Epidermal melanocyte (primary cell): Measurements from ENCODE around the gene TNS4.

Experiments used
- DNase-seq: peaks from one replicate; pipeline ENCODE4 v3.0.0; 2011; ENCODE audit warnings: low spot score; ENCODE audit not compliant: insufficient read length

Gene TNS4

DNA sequence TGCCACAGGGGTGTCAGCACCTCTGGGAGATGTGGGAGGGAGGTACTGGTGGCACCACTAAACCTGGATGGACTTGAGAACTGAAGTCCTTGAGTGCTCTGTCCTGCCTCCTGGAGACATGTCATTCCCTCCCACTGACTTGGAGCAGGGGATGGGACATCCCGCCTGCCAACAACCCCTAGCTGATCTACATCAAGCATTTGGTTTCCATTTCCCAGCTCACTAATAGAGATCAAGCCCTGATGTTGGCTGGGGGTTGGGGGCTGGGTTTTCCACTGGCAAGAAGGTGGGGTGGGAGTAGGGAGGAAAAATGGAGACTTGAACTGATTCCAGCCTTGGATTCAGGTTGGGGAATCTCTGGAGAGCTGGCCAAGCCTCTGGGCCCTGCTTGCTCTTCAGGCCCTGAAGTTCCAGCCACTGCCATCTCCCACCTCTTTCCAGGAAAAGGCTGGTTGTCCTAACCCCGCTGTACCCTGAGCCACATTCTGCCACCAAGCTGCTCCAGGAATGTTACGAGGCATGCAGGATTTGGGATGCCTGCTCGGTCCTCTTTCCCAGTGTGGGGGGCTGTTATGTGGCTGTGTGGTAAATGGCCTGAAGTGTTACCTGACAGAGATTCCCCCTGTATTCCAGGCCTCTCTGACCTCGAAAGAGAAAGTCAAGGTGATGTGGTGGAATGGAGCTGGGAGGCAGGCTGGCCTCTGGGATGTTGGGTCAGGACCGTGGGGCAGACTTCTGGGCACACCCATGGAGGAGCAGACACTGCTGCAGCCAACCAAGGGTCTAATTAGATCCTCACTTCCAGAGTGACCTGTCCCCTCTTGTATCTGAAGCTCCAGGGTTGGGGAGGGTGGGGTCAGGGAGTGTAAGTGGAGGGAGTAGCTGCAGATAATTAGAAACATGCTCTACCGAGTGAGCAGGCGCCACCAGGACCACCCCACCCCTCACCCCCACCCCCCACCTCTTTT is 41.5 kb downstream of the TNS4 start:
- DNase-seq = no peak

DNA sequence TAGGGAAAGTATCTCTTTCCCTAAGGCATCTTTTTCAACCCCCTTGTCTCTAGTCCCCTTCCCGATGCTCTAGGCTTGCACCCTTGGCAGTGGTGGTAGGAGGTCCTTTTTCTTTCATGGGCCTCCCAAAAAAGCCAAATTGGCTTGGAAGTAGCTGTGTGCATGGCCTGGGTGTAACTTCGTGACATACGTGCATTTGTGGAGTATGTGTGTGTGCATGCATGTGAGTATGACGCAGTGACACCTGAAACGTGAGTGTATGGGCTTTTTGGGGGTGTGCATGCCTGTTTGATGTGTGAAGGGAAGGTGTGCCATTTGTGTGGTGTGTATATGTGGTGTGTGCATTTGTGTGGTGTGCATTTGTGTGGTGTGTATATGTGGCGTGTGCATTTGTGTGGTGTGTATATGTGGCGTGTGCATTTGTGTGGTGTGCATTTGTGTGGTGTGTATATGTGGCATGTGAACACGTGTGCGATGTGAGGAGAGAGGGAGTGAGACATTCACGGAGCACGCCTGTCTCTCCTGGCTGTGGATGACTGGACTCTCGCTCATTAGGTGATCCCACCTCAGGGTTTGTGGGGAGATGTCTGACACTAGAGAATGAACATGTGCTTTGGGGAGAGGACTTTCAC is 42.5 kb downstream of the TNS4 start:
- DNase-seq = no peak

DNA sequence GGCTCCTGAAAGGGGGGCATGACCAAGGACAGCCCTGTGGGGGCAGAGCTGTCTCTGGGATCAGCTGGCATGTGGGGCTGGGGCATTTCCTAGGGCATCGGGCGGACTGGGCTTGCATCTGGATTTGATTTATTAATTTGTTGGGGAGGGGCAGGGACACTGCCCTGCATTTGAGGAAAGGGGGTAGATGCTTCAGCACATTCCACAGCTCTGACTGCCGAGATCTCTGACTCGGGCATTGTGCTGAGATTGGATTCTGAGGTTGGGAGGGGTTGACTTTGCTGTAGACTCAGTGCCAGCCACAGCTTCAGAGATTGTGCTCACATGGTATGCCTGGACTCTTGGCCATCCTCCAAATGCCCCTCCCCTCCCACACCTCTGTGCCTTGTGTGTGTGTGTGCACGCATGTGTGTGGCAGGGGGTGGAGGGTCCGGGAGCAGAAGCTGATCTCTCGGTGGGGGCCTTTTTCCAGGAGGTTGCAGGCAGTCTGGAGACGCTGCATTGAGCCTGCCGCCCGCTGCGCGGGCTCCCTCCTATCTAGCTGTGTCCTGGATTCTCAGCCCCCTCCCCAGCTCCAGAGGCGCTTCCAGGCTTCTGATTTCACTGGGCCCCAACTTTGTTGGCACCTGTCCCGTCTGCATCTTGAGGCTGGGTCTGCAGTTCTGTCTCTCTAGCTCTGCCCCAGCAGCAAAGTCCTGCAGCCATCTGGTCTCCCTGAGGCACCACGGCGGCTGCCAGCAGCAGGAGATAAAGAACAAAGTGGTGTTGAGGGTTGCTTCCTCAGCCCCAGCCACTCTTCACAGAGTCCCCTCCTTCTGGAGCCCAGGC is 43.2 kb downstream of the TNS4 start:
- peak; percentile 79 for DNase-seq

DNA sequence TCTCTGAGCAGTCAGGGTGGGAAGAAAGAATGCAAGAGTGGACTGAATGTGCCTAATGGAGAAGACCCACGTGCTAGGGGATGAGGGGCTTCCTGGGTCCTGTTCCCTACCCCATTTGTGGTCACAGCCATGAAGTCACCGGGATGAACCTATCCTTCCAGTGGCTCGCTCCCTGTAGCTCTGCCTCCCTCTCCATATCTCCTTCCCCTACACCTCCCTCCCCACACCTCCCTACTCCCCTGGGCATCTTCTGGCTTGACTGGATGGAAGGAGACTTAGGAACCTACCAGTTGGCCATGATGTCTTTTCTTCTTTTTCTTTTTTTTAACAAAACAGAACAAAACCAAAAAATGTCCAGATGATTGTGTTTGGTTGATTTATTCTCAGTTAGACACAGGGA is 44.1 kb downstream of the TNS4 start:
- no peak for DNase-seq

DNA sequence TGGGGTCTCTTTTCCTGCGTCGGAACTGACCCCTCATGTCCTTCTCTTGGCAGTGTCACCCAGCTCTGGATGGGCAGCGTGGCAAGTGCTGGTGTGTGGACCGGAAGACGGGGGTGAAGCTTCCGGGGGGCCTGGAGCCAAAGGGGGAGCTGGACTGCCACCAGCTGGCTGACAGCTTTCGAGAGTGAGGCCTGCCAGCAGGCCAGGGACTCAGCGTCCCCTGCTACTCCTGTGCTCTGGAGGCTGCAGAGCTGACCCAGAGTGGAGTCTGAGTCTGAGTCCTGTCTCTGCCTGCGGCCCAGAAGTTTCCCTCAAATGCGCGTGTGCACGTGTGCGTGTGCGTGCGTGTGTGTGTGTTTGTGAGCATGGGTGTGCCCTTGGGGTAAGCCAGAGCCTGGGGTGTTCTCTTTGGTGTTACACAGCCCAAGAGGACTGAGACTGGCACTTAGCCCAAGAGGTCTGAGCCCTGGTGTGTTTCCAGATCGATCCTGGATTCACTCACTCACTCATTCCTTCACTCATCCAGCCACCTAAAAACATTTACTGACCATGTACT is 44.9 kb downstream of the TNS4 start:
- DNase-seq = no peak

DNA sequence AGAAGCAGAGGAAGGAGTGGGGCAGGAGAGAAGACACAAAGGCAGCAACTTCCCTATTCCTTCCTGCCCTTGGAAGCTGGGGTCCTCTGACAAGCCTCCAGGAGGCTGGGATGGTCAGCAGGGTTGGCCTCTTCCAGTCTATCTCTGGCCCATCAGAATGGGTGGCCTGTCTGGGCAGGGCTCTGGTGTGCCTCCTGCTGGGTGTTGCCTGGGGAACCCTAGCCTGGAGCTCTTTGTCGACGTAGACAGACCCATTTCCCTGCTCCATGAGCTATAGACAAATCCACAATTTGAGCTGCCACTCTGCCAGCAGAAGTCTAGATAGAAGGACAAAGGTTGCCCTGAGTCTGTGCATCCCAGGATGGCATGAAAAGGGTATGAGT is 46.8 kb downstream of the TNS4 start:
- DNase-seq = no peak

DNA sequence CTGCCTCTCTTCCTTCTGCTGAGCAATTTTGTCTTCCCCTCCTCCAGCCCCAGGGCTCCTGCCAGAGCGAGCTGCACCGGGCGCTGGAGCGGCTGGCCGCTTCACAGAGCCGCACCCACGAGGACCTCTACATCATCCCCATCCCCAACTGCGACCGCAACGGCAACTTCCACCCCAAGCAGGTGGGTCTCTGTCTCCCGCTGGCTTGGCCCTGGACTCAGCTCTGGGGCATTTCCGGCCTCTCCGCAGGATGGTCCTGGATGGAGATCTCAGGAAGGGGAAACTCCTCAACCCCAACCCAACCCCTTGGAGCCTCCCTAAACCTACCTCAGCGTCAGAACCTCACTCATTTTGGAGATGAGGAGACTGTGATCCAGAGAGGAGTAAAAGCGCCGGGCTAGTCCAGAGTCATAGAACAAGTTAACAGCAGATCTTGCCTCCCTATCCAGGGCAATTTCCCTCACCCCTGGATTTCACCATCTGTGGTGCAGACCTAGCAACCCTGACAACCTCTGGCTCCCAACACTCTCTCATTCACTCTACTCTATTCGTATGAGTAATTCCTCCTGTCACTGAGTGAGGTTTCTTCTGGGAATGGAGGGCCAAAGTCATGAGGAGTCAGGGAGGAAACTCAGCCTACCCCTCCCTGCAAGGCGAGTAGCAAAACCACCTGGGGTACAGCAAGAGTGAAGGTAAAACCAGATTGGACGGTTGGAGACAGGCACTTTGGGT is 47.4 kb downstream of the TNS4 start:
- DNase-seq = no peak

DNA sequence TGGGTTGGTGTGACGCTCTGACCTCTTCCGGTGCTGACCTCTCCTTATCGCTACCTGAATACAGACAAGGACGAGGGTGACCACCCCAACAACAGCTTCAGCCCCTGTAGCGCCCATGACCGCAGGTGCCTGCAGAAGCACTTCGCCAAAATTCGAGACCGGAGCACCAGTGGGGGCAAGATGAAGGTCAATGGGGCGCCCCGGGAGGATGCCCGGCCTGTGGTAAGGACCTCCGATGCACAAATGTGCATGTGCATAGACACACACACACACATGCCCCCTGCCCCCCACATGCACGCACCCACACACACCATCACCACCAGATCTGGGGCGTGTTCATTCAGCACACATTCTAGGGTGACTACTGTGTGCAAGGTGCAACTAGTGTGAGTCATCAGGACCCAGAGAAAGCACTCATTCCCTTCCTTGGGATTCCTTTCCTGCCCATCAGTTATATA is 48.5 kb downstream of the TNS4 start:
- DNase-seq = no peak

DNA sequence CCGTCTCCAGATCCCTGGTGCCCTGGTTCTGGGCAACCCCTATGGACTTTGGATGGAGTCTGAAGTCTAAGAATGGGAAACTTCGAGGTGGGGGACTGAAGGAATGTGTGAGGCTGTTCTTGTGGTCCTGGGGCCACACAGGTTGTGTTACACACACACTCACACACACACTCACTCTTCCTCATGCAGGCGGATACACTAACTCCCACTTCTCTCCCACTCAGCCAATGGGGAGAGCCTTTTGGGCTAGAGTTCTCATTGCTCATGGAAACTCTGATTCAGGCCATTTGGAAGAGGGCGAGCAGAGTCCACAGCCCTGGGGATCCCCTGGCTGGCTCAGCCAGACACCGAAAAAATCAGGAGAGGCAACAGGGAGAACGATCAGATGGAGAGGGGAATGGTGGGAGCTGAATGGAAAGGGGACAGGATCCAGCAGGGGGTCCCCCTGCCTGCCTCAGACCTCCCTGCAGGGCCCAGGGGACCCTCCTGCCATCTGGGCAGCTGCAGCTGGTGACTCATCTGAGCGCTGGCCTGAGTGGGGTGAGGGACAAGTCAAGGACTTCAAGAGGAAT is 49.1 kb downstream of the TNS4 start:
- no peak for DNase-seq

DNA sequence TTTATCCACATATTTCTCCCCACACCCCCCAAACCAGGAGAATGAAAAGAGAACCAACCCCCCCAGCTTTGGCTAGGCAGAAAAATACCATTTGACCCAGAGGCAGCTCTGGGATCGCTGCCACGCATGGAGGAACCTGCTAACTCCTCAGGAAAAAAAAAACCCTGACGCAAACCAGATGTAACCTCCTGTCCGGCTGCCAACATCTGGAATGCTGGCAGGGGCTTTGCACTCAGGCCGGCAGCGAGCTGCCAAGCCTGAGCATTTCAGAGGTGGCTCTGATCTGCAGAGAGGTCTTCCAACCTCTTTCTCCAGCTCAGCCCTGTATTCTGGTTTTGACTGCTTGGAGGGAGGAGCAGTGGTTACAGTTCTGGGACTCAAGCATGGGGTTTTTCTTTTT is 50.0 kb downstream of the TNS4 start:
- no peak for DNase-seq

DNA sequence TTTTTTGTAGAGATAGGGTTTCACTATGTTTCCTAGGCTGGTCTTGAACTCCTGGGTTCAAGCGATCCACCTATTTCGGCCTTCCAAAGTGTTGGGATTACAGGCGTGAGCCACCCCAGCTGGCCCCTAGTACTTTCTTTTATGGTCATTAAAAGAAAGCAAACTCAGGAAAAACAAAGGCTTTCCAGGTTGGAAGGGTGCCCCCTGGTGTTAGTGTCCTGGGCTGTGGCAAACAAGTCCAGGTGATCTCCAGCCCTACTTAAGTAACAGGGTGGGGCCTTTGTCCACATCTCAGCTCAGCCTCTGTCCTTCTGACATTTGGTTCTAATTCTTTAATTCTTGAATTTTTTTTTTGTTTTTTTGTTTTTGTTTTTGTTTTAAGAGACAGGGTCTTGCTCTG is 51.2 kb downstream of the TNS4 start:
- no peak for DNase-seq

DNA sequence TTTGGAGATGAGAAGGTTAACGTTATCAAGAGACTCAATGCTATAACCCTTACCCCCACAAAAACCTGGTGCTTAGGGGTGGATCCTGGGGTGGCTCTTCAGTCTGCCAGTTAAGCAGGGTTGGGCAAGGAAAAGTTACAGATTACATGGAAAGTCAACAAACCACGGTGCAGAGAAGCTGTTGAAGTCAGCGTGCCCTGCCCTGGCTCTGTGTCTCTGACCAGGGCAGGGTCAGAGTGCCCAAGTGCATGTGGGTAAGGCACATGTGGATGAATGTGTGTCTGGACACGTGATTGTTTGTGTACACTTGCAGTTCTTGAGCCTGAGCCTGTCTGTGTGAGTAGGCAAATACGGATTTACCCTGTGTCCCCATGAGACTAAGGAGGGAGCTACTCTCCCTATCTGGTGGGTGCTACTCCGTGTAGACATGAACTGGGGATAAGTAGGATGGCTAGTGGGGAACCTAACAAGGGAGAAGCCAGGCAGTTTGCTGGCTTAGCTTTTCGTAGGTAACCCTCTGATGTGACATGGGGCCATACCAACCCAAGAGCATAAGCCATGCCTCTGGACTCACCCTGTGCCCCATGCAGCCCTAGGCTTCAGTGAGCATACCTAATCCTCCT is 52.7 kb downstream of the TNS4 start:
- no peak for DNase-seq

DNA sequence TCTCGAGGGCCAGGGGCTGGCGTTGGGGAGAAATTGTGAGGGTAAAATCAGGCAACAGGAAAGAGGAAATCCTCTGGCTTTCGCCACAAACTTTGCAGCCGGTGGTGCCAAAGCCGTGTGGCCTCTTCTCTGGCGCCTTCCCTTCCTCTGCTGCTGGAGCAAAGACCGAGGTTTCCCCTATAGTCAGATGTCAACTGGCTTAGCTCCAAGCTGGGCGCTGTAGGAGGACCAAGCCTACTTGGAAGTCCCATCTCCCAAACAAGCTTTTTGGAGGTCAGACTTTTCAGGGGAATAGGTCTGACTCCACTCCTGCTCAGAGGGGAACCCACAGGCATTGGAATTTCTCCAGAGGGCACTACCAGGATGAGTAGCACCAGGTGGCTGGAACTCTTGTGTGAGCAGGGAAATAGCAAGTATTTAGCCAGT is 53.2 kb downstream of the TNS4 start:
- DNase-seq = no peak

DNA sequence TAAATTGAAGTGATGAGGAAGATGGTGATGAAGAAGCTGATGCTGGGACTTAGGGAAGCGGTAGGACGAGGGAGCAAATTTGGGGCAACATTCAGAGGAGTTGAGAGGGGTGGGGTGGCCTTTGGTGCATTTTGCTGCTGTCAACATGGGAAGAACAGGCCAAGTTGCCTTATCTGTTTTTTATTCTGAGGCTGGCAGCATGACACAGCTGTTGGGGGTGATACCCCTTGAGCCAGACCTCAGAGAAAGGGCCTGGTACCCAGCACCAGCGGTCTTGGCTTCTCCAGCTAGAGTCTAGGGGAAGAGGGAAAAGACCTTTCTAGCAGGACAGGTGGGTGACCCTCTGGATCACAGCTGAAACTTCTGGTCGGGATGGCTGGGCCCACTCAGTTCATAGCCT is 53.6 kb downstream of the TNS4 start:
- DNase-seq = no peak

DNA sequence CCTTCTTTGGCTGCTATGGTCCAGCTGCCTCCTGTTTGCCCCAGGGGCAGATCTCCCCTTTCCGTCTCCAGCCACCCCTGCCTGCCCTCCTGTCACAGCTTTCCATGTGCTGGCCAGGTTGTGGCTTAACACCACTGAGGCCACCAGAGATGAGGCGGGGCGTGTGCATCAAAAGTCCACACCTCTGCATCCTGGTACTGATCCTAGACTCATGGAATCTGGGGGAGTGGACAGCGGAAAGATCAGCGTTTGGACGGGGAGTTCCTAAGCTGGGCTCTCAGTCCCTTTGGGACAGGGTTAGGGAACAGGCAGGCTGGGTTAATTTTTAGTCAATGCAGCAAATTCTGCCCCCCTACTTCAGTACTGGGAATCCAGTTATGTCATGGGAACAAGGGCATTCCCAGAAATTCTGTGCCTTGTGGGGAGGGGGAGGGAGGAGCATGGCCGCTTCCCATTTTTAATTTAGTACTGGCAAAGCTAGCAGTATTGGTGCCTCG is 54.2 kb downstream of the TNS4 start:
- no peak for DNase-seq

DNA sequence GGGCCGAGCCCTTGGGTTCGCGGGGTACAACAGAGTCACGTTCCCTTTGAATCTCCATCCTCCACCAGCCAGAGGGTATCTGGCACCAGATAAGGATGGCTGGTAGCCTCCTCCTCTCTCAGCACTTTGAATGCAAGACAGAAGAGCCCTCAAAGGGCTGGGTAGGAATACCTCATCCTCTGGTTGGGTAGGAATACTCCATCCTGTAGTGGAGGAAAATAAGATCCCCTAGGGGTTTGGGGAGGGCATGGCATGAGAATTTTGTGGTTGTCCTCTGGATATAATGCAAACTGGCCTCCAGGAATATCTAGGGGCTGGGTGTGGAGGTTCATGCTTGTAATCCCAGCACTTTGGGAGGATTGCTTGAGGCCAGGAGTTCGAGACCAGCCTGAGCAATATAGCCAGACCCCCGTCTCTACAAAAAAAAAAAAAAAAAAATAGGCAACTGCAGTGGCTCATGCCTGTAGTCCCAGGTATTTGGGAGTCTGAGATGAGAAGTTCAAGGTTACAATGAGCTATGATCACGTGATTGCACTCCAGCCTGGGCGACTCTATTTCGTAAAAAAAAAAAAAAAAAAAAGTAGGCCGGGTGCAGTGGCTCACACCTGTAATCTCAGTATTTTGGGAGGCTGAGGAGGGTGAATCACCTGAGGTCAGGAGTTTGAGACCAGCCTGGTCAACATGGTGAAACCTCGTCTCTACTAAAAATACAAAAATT is 55.5 kb downstream of the TNS4 start:
- DNase-seq = no peak

DNA sequence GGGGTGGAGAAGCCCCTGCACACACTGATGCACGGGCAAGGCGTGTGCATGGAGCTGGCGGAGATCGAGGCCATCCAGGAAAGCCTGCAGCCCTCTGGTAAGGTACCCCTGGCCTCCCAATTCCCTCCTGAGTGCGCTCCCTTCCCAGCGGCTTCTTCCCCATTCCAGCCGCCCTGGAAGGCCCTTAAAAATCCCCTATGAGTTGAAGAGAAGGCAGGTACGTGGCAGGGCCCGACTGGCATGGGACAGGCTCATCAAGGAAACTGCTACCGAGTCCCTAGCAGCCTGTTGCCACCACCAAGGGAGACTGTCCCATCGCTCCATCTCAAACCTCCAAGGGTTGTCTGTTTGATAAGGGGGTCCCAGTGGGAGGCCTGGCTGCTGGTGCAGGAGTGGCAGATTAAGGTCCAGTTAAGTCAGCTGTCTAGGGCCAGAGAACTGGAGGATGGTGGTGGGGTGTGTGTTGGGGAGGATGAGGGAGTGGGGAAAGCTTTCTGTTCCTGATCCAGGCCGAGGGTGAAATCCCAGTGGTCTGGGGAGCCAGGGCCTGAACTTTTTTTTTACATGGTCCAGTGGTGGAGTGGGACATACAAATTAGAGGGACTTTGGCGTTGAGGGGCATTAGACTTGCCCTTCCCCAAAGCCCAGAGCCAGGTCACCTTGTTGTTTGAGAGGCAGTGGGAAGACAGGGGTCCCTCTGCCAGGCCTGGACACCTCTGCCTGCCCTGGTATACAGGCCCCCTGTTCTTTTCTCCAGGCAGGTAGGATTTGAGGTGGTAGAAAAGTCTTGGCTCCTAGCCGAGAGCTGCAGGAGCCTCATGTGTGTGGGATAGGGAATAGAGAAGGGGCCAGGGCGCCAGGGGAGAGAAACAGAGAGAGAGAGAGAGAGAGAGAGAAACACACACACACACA is 57.2 kb downstream of the TNS4 start:
- DNase-seq = no peak
